ENCODE measurements around the gene WDR1. TPM values are rescaled to one million over a fixed set of nuclear protein-coding genes. Genes with fewer than 3 reads are reported as not detected.

The WDR1 gene
- total RNA-seq, 2 experiments from 2014 or later = 481 to 538 TPM

GRCh38 chr4:10047967-10048366 lies 68.6 kb downstream of the WDR1 start:
- Mint-ChIP-seq H3K27me3 (peaks cover 5% of the 10 kb centered on the region), H3K4me3 (no peak overlapping the region), H3K36me3 (no peaks in the 10 kb centered on the region), H3K4me1 (peaks cover 19% of the 10 kb centered on the region), H3K9me3 (ENCODE audit: low read depth) (peaks cover 2% of the 10 kb centered on the region), H3K27ac (peak overlapping the region; percentile 34)
- CTCF ChIA-PET = no interaction called here
- DNase-seq (peak; percentile 59), ATAC-seq (peak; percentile 57)

- H3K4me1 Mint-ChIP-seq = peaks cover 19% of the 10 kb centered on the region
- no peak overlapping the region for H3K27ac Mint-ChIP-seq
- H3K27me3 Mint-ChIP-seq = peaks cover 3% of the 10 kb centered on the region
- peaks cover 9% of the 10 kb centered on the region for H3K9me3 Mint-ChIP-seq (ENCODE audit: low read depth)
- no peak for DNase-seq
- H3K4me3 Mint-ChIP-seq = no peak overlapping the region
- no peak for ATAC-seq
- peaks cover 6% of the 10 kb centered on the region for H3K36me3 Mint-ChIP-seq
- CTCF ChIA-PET = no interaction called here
Measured at GRCh38 chr4:10046471-10046870, 70.1 kb downstream of the WDR1 start.

DNA sequence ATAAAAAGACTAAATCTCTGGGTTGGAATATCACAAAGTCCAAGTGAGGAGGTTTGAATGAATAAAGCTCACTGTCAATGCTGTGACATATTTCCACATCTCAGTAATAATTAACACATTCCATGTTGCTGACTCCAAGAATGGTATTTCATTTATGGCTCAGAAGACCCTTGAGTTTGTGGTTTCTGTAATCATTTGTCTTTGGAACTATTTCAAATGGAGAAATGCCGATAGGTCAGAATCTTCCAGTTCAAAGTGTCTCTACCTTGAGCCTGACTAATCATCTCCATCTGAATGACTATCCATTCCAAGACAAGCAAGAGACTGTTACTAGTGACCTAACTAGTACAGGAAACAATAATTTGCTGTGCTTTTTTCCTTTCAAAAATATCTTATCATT lies 71.1 kb downstream of the WDR1 start:
- no peak overlapping the region for H3K4me3 Mint-ChIP-seq
- peaks cover 19% of the 10 kb centered on the region for H3K4me1 Mint-ChIP-seq
- H3K27me3 Mint-ChIP-seq = peaks cover 3% of the 10 kb centered on the region
- peaks cover 6% of the 10 kb centered on the region for H3K36me3 Mint-ChIP-seq
- DNase-seq = no peak
- CTCF ChIA-PET = no interaction called here
- no peak for ATAC-seq
- H3K27ac Mint-ChIP-seq = no peak overlapping the region
- H3K9me3 Mint-ChIP-seq (ENCODE audit: low read depth) = peaks cover 9% of the 10 kb centered on the region

DNA sequence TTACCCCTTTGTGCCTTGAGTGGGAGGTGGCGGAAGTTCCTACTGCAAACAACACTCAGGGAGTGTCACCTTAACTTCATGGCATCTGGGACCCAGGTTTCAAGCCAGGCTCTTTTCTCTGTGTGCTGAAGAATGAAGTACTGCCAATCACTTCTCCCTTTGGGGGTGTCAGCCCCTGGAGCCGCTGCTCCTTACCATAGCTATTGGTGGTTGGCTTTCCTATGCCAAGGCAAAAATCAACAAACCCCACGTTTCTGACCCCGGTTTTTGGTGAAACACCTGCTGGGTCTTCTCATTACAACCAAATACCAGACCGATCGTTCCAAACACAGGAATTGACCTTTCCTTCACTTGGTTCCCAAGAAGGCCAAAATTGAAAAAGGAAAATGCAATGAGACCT lies 75.6 kb downstream of the WDR1 start:
- peaks cover 9% of the 10 kb centered on the region for H3K9me3 Mint-ChIP-seq (ENCODE audit: low read depth)
- peaks cover 6% of the 10 kb centered on the region for H3K36me3 Mint-ChIP-seq
- CTCF ChIA-PET = no interaction called here
- no peaks in the 10 kb centered on the region for H3K4me1 Mint-ChIP-seq
- DNase-seq (no peak), ATAC-seq (no peak)
- H3K27me3 Mint-ChIP-seq = peaks cover 5% of the 10 kb centered on the region
- no peak overlapping the region for H3K27ac Mint-ChIP-seq
- no peak overlapping the region for H3K4me3 Mint-ChIP-seq

GRCh38 chr4:10040049-10040892 lies 76.3 kb downstream of the WDR1 start:
- ATAC-seq = no peak
- Mint-ChIP-seq H3K27ac (no peak overlapping the region), H3K4me1 (no peaks in the 10 kb centered on the region), H3K9me3 (ENCODE audit: low read depth) (peaks cover 9% of the 10 kb centered on the region), H3K36me3 (peaks cover 6% of the 10 kb centered on the region), H3K4me3 (no peak overlapping the region), H3K27me3 (peaks cover 7% of the 10 kb centered on the region)
- DNase-seq = no peak
- CTCF ChIA-PET = interaction anchor here (1.6 kb wide), 1 partner anchor 21 kb away, joined by 4 read pairs; no protein-coding TSS in a partner anchor

DNA sequence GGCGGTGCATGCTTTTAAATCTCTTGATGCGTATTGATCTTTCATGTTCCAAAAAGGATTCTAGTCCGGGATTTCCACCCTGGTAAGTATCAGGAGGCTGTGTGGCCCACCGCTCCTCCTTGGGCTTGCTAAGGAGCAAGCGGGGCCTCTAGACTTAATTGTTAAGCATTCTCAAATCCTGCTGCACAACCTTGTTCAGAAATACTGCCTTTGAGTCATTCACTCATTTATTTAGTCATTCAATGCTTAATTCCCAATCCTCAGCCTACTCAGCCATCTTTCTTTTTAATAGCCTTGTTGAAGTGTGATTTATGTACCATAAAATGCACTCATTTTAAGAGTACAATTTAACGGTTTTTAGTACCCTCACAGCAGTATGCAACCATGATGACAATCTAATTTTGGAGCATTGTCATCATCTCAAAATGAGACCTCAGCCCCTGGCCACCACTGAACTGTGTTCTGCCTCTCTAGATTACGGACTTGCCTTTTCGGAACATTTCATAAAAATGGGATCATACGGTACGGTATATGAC lies 79.7 kb downstream of the WDR1 start:
- CTCF ChIA-PET = no interaction called here
- H3K4me3 Mint-ChIP-seq = no peak overlapping the region
- H3K27ac Mint-ChIP-seq = no peak overlapping the region
- no peak for ATAC-seq
- peaks cover 21% of the 10 kb centered on the region for H3K4me1 Mint-ChIP-seq
- peaks cover 7% of the 10 kb centered on the region for H3K27me3 Mint-ChIP-seq
- no peak for DNase-seq
- H3K36me3 Mint-ChIP-seq = no peaks in the 10 kb centered on the region
- H3K9me3 Mint-ChIP-seq (ENCODE audit: low read depth) = no peaks in the 10 kb centered on the region

DNA sequence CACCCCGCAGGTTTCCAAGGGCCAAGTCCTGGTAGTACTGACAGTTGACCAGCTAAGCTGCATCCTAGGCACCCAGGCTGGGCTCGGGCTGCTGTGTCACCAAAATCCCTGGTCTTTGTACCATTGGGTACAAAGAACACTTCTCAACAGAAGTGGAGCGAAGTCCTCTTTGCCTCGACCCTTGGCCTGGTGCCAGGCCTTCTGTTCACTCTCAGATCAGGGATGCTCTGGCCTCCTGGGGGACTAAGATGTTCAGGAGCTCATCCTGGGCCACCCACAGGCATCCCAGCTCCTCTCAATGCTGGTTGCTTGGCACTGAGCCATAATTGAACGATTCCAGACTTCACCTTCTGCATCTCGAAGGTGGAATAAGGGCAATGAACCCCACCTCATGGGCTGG lies 81.5 kb downstream of the WDR1 start:
- peaks cover 21% of the 10 kb centered on the region for H3K4me1 Mint-ChIP-seq
- CTCF ChIA-PET = interaction anchor here (1.2 kb wide), 1 partner anchor 10 kb away, joined by 3 read pairs; no protein-coding TSS in a partner anchor
- no peak for DNase-seq
- no peak overlapping the region for H3K4me3 Mint-ChIP-seq
- no peak for ATAC-seq
- H3K27ac Mint-ChIP-seq = no peak overlapping the region
- no peaks in the 10 kb centered on the region for H3K9me3 Mint-ChIP-seq (ENCODE audit: low read depth)
- H3K36me3 Mint-ChIP-seq = no peaks in the 10 kb centered on the region
- peaks cover 11% of the 10 kb centered on the region for H3K27me3 Mint-ChIP-seq

DNA sequence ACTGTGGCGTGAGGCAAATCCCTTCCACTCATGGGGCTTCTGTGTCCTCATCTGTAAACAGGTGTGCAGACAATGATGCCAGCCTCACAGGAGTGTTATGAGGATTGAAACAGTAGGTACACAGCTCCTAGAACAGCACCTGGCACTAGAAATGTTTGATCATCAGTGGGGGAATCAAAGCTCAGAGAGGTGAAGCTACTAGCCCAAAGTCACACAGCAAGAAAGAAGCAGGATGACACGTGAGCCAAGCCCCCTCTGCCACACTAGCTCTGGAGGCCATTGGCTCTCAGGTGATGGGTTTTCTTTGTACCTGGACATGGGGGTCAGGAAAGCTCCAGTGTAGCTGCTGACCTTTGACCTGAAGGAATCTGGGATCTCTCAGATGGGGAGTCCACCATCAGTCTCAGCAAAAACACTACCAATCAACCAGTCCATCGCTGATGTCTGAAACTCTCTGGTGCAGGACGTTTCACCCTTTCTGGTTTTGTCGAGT lies 81.9 kb downstream of the WDR1 start:
- Mint-ChIP-seq H3K4me3 (no peak overlapping the region), H3K27me3 (peaks cover 11% of the 10 kb centered on the region), H3K27ac (no peak overlapping the region), H3K4me1 (peaks cover 21% of the 10 kb centered on the region), H3K9me3 (ENCODE audit: low read depth) (no peaks in the 10 kb centered on the region), H3K36me3 (no peaks in the 10 kb centered on the region)
- ATAC-seq = no peak
- DNase-seq = no peak
- CTCF ChIA-PET = interaction anchor here (1.2 to 1.6 kb wide), 2 partner anchors 9 to 11 kb away, joined by 3 to 4 read pairs; no protein-coding TSS in a partner anchor

DNA sequence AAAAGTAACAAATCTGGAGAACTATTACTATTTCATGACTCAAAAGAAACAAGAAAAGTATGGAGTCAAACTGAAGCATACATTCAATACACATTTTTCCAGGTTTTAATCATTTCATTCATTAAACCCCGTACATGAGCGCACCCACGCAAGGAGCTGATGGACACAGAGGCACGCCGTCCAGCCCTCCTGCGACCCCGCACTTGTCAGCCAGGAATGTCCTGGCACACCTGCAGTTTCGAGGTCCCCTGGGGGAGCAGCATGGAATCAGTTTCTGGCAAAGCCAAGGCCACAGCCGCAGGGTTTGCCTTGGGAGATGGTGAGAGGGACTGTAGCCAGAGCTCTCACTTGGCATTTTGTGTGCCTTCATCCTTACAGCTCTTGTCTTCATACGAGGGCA lies 82.5 kb downstream of the WDR1 start:
- no peaks in the 10 kb centered on the region for H3K9me3 Mint-ChIP-seq (ENCODE audit: low read depth)
- H3K27me3 Mint-ChIP-seq = peaks cover 11% of the 10 kb centered on the region
- CTCF ChIA-PET = interaction anchor here (1.2 to 1.6 kb wide), 2 partner anchors 9 to 11 kb away, joined by 3 to 4 read pairs; no protein-coding TSS in a partner anchor
- no peak overlapping the region for H3K27ac Mint-ChIP-seq
- H3K36me3 Mint-ChIP-seq = no peaks in the 10 kb centered on the region
- H3K4me1 Mint-ChIP-seq = peaks cover 21% of the 10 kb centered on the region
- DNase-seq (no peak), ATAC-seq (no peak)
- no peak overlapping the region for H3K4me3 Mint-ChIP-seq

DNA sequence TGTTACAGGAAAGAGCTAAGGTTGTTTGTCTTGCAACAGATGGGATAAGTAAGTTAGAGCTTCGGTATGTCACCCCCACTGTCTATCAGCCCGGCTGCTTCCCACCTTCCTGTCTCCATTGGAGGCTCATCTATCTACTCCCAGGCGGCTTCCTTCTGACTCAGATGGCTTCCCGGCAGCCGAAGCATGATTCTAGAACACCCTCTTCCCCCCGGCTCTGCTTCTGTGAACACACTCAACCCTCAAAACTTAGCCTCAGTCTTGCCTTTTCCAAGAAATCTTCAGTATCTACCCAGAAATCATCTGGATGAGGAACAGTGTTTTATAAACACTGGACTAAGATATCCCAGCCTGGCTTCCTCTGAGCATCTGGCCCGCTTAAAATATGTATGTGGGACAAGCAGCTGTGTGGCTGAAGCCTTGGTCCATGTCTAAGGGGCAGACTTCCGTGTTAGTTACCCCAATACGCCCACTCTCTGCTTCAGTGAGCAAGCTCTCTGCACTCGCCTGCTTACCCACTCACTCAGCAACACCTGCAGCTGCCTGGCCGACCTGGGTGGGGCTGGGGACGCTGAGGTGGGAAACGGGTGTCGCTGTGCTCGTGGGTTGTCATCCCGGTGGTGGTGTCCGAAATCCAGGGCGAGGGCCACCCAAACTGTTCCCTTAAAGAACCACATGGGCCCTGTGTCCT lies 83.3 kb downstream of the WDR1 start:
- H3K27me3 Mint-ChIP-seq = peaks cover 11% of the 10 kb centered on the region
- ATAC-seq (peak; percentile 16), DNase-seq (no peak)
- H3K4me1 Mint-ChIP-seq = peaks cover 21% of the 10 kb centered on the region
- no peak overlapping the region for H3K4me3 Mint-ChIP-seq
- H3K27ac Mint-ChIP-seq = no peak overlapping the region
- no peaks in the 10 kb centered on the region for H3K36me3 Mint-ChIP-seq
- CTCF ChIA-PET = interaction anchor here (1.3 to 1.6 kb wide), 2 partner anchors 10 to 29 kb away, joined by 3 to 4 read pairs; no protein-coding TSS in a partner anchor
- no peaks in the 10 kb centered on the region for H3K9me3 Mint-ChIP-seq (ENCODE audit: low read depth)

DNA sequence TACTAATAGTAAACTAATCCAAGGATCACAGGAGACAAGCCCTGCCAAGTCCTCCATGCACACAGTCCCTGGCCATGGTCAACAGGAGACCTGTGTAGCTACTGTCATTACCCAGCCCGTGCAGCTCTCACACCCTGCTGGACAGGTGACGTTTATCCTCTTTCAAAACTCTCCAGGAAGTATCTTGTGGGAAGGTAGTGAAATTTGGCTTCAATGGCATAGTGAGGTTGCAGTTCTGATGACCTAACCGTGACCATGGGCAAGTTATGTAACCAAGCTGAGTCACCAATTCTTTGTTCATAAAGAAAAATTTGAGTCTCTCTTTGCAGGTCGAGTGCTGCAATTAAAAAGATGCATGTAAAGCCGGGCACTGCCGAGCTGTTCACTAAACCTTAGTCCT lies 84.0 kb downstream of the WDR1 start:
- Mint-ChIP-seq H3K9me3 (ENCODE audit: low read depth) (no peaks in the 10 kb centered on the region), H3K27ac (no peak overlapping the region), H3K4me3 (no peak overlapping the region), H3K36me3 (no peaks in the 10 kb centered on the region), H3K27me3 (peaks cover 17% of the 10 kb centered on the region), H3K4me1 (peaks cover 21% of the 10 kb centered on the region)
- CTCF ChIA-PET = interaction anchor here (1.3 kb wide), 1 partner anchor 29 kb away, joined by 3 read pairs; no protein-coding TSS in a partner anchor
- ATAC-seq (peak; percentile 30), DNase-seq (no peak)

DNA sequence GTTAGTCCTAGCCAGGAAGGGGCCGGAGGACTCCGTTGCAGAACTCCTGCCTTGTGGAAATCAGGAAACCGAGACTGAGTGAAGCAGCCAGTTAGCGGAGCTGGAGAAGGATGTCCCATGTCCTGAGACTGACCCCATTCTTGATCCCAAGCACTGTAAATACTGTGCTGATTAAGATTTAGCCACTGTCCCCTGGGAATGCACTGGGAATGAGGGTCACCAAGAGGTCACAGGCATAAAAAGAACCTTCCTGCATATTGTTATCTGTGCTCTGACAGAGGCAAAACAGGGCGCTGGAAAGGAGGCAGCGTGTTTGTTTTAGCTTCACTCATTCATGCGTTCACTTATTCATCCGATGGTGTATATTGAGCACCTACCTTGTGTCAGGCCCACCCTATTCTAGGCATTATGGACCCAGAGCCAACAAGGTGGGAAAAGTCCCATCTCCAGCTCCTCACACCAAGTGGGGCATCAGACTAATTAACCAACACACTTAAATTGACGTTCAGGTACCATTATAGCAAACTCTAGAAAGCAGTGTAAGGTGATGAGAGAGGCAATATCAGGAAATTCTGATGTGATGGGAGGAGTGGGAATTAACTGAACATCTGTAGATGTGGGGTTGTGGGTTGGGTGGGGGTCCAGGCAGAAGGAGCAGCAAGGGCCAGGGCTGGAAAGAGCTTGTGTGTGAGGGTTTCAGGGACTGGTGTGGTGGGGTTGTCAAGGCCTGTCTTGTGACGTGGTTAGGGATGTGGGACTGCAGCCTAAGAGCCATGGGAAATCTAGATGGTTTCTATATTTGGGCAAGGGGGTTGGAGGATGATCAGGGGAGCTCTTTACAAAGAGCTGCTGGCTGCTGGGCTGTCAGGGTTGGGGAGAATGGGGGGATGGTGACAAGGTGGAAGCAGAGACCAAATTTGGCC lies 84.7 kb downstream of the WDR1 start:
- no peak for DNase-seq
- Mint-ChIP-seq H3K4me1 (peaks cover 21% of the 10 kb centered on the region), H3K27ac (no peak overlapping the region), H3K4me3 (no peak overlapping the region), H3K27me3 (peaks cover 21% of the 10 kb centered on the region), H3K9me3 (ENCODE audit: low read depth) (no peaks in the 10 kb centered on the region), H3K36me3 (no peaks in the 10 kb centered on the region)
- no peak for ATAC-seq
- CTCF ChIA-PET = interaction anchor here (1.3 kb wide), 1 partner anchor 30 kb away, joined by 3 read pairs; no protein-coding TSS in a partner anchor
